ENCODE results near the gene TBC1D24.

GRCh38 chr16:2432801-2433505 is 42.0 kb upstream of the TBC1D24 start:
- no peak for TF ChIP-seq CTCF (IDR thresholded peaks at IDR 0.05)
- TF ChIP-seq POLR2A (IDR thresholded peaks at IDR 0.05): no peak
- TF ChIP-seq POLR2AphosphoS5 (IDR thresholded peaks at IDR 0.05): no peak

All from sigmoid colon (tissue), 4 donors.